ENCODE data around the gene ARHGAP25. TPM values are rescaled to one million over a fixed set of nuclear protein-coding genes. Genes with fewer than 3 reads are reported as not detected.

Gene ARHGAP25
- total and polyA plus RNA-seq, 4 donors: 17.1 to 43.0 (median 22.6) TPM

- ATAC-seq (ENCODE audit: insufficient read depth, low FRiP score) (no peak), DNase-seq (no peak)
- H3K27me3 ChIP-seq (ENCODE audit: control insufficient read depth in 3 of 3, insufficient read depth in 3 of 3, low read length in 2 of 3): no peaks in the 10 kb centered on the region
- H3K4me1 ChIP-seq (ENCODE audit: control insufficient read depth in 5 of 5, insufficient read depth in 5 of 5, low read length in 5 of 5): peaks cover 0 to 13% (median 0%) of the 10 kb centered on the region in 5 donors
- no peaks in the 10 kb centered on the region for H3K9me3 ChIP-seq (ENCODE audit: control insufficient read depth in 4 of 4, insufficient read depth in 3 of 4, low read length in 3 of 4)
- no peak overlapping the region for H3K4me3 ChIP-seq
- no peak for TF ChIP-seq CTCF (IDR thresholded peaks at IDR 0.05; ENCODE audit: control extremely low read depth, extremely low read depth)
- H3K27ac ChIP-seq (ENCODE audit: low read depth in 1 of 2, low read length in 1 of 2): no peak overlapping the region
- no peaks in the 10 kb centered on the region for H3K36me3 ChIP-seq (ENCODE audit: control insufficient read depth in 4 of 4, insufficient read depth in 4 of 4, low read length in 4 of 4)
- WGBS, 2 donors: 75 to 79% methylated on average over 3 of the region's 3 CpGs
- no peak overlapping the region for H3K9ac ChIP-seq (ENCODE audit: insufficient read depth in 1 of 2, low read length in 2 of 2)
Measured at GRCh38 chr2:68857202-68857845, 122.7 kb downstream of the ARHGAP25 start.

- H3K4me1 ChIP-seq (ENCODE audit: control insufficient read depth in 5 of 5, insufficient read depth in 5 of 5, low read length in 5 of 5): peaks cover 0 to 13% (median 0%) of the 10 kb centered on the region in 5 donors
- no peak overlapping the region for H3K4me3 ChIP-seq
- TF ChIP-seq CTCF (IDR thresholded peaks at IDR 0.05; ENCODE audit: control extremely low read depth, extremely low read depth): no peak
- 39 to 55% methylated on average over 4 of the region's 4 CpGs for WGBS, 2 donors
- no peak overlapping the region for H3K9ac ChIP-seq (ENCODE audit: insufficient read depth in 1 of 2, low read length in 2 of 2)
- no peaks in the 10 kb centered on the region for H3K36me3 ChIP-seq (ENCODE audit: control insufficient read depth in 4 of 4, insufficient read depth in 4 of 4, low read length in 4 of 4)
- H3K27me3 ChIP-seq (ENCODE audit: control insufficient read depth in 3 of 3, insufficient read depth in 3 of 3, low read length in 2 of 3): no peaks in the 10 kb centered on the region
- DNase-seq (no peak), ATAC-seq (ENCODE audit: insufficient read depth, low FRiP score) (no peak)
- H3K27ac ChIP-seq (ENCODE audit: low read depth in 1 of 2, low read length in 1 of 2): no peak overlapping the region
- no peaks in the 10 kb centered on the region for H3K9me3 ChIP-seq (ENCODE audit: control insufficient read depth in 4 of 4, insufficient read depth in 3 of 4, low read length in 3 of 4)
Measured at GRCh38 chr2:68857855-68858456, 123.3 kb downstream of the ARHGAP25 start.

GRCh38 chr2:68860111-68860510 lies 125.5 kb downstream of the ARHGAP25 start:
- DNase-seq (no peak), ATAC-seq (ENCODE audit: insufficient read depth, low FRiP score) (no peak)
- no peaks in the 10 kb centered on the region for H3K9me3 ChIP-seq (ENCODE audit: control insufficient read depth in 4 of 4, insufficient read depth in 3 of 4, low read length in 3 of 4)
- TF ChIP-seq CTCF (IDR thresholded peaks at IDR 0.05; ENCODE audit: control extremely low read depth, extremely low read depth): no peak
- WGBS, 2 donors: 85 to 88% methylated on average over 3 of the region's 3 CpGs
- H3K4me1 ChIP-seq (ENCODE audit: control insufficient read depth in 5 of 5, insufficient read depth in 5 of 5, low read length in 5 of 5): peaks cover 0 to 7% (median 0%) of the 10 kb centered on the region in 5 donors
- H3K36me3 ChIP-seq (ENCODE audit: control insufficient read depth in 4 of 4, insufficient read depth in 4 of 4, low read length in 4 of 4): no peaks in the 10 kb centered on the region
- no peak overlapping the region for H3K4me3 ChIP-seq
- no peak overlapping the region for H3K9ac ChIP-seq (ENCODE audit: insufficient read depth in 1 of 2, low read length in 2 of 2)
- H3K27ac ChIP-seq (ENCODE audit: low read depth in 1 of 2, low read length in 1 of 2): no peak overlapping the region
- no peaks in the 10 kb centered on the region for H3K27me3 ChIP-seq (ENCODE audit: control insufficient read depth in 3 of 3, insufficient read depth in 3 of 3, low read length in 2 of 3)

Measured in lung (tissue), 12 donors.